IMR-90 (cell line): ENCODE measurements around the gene TEC.

ENCODE experiments used
- CEBPB ChIP-seq: IDR thresholded peaks from 2 replicates; pipeline ENCODE4 v1.6.1; 2012; ENCODE audit warnings: low read depth, low read length, improper control_type of control experiment
- CTCF ChIP-seq: conservative IDR thresholded peaks from 2 replicates; pipeline ENCODE4 v1.5.1; 2012; ENCODE audit warnings: mild to moderate bottlenecking, low read depth, low read length, improper control_type of control experiment
- FOS ChIP-seq: fragments of 150-350 bp; IDR thresholded peaks from 2 replicates; pipeline ENCODE4 v1.6.1; 2016; ENCODE audit warnings: low read depth, low read length
- MAZ ChIP-seq: IDR thresholded peaks from 2 replicates; pipeline ENCODE4 v1.6.1; 2012; ENCODE audit warnings: low read depth, mild to moderate bottlenecking, low read length, improper control_type of control experiment, moderate library complexity, borderline replicate concordance
- MXI1 ChIP-seq: IDR thresholded peaks from 2 replicates; pipeline ENCODE4 v1.6.1; 2012; ENCODE audit warnings: low read depth, mild to moderate bottlenecking, low read length, moderate library complexity, borderline replicate concordance
- POLR2A ChIP-seq: IDR thresholded peaks from 2 replicates; pipeline ENCODE4 v1.6.1; 2012; ENCODE audit warnings: mild to moderate bottlenecking, low read depth, low read length
- RAD21 ChIP-seq: IDR thresholded peaks from 2 replicates; pipeline ENCODE4 v1.6.1; 2012; ENCODE audit warnings: low read length, improper control_type of control experiment
- RFX5 ChIP-seq: IDR thresholded peaks from 2 replicates; pipeline ENCODE4 v1.8.0; 2012; ENCODE audit warnings: low read depth, mild to moderate bottlenecking, low read length, moderate library complexity
- TF ChIP-seq, protein P1 (sequence below): fragments of 150-350 bp; IDR thresholded peaks from 2 replicates; pipeline ENCODE4 v1.6.1; 2016; ENCODE audit warnings: low read depth, mild to moderate bottlenecking, low read length, moderate library complexity, borderline replicate concordance
- TF ChIP-seq, protein P2 (sequence below): fragments of 150-350 bp; IDR thresholded peaks from 2 replicates; pipeline ENCODE4 v1.6.1; 2017; ENCODE audit warnings: mild to moderate bottlenecking, antibody characterized with exemption, low read length, low read depth

GRCh38 chr4:48299560-48299959 lies 29.9 kb upstream of the TEC start:
- TF ChIP-seq CEBPB (no peak), CTCF (no peak), POLR2A (no peak), RAD21 (no peak), RFX5 (no peak), MAZ (no peak), FOS (no peak), MXI1 (no peak)
- TF ChIP-seq, protein P1, sequence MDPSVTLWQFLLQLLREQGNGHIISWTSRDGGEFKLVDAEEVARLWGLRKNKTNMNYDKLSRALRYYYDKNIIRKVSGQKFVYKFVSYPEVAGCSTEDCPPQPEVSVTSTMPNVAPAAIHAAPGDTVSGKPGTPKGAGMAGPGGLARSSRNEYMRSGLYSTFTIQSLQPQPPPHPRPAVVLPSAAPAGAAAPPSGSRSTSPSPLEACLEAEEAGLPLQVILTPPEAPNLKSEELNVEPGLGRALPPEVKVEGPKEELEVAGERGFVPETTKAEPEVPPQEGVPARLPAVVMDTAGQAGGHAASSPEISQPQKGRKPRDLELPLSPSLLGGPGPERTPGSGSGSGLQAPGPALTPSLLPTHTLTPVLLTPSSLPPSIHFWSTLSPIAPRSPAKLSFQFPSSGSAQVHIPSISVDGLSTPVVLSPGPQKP, result no peak
- TF ChIP-seq, protein P2, sequence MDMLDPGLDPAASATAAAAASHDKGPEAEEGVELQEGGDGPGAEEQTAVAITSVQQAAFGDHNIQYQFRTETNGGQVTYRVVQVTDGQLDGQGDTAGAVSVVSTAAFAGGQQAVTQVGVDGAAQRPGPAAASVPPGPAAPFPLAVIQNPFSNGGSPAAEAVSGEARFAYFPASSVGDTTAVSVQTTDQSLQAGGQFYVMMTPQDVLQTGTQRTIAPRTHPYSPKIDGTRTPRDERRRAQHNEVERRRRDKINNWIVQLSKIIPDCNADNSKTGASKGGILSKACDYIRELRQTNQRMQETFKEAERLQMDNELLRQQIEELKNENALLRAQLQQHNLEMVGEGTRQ, result no peak
